C4-2B (cell line): ENCODE data around the gene DGKA.
"Not testable (repeated sequence)": the region's sequence is repeated elsewhere in the genome, so short reads cannot be mapped to it uniquely, and the experiment has no call there.

Experiments
- H3K27ac ChIP-seq: fragments of 450-650 bp; 2 replicates; pipeline ENCODE4 v1.5.1; 2017
- CTCF ChIP-seq: fragments of 450-650 bp; conservative IDR thresholded peaks from 2 replicates; pipeline ENCODE4 v1.5.1; 2017; ENCODE audit warnings: mild to moderate bottlenecking
- ZFX ChIP-seq: fragments of 450-650 bp; IDR thresholded peaks from 2 replicates; pipeline ENCODE4 v1.6.1; 2017

DGKA gene

GRCh38 chr12:55908726-55909512, 22.0 kb upstream of the DGKA start:
- peak overlapping the region; percentile 76 for H3K27ac ChIP-seq
- TF ChIP-seq ZFX (no peak), CTCF (no peak)

DNA sequence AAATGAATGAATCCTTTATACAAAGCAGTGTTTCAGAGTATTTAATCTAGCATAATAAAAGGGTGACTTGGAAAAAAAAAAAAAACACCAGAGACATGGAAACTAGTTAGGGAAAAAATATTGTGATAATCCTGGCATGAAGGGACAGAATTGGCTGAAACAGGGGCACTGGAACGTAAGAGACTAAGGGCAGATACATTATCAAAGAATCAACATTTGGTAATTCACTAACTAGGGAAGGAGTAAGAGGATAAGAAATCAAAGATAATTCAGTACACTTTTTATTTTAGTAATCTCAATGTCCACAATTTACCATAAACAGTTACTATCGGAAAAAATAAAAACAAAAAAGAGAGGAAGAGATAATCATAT, 21.5 kb upstream of the DGKA start:
- TF ChIP-seq ZFX (no peak), CTCF (no peak)
- peak overlapping the region; percentile 70; the same call in 1 of the 2 replicates for H3K27ac ChIP-seq

DNA sequence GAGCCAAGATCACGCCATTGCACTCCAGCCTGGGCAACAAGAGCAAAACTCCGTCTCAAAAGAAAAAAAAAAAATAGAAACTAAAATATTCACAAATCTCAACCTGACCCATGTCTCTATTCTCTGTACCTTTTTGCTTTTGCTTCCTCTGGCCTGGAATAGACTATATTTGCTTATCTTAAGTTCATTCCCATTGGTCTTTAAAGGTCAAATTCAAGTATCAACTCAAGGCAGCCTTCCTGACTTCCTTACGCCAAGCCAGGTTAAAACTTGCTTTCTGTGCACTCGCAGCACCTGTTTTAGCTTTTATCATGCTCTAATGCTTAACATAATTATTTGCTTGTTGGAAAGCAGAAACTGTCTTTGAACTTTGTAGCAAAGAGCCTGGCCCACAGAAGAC, 18.1 kb upstream of the DGKA start:
- H3K27ac ChIP-seq = no peak overlapping the region
- no peak for TF ChIP-seq CTCF
- TF ChIP-seq ZFX = no peak

DNA sequence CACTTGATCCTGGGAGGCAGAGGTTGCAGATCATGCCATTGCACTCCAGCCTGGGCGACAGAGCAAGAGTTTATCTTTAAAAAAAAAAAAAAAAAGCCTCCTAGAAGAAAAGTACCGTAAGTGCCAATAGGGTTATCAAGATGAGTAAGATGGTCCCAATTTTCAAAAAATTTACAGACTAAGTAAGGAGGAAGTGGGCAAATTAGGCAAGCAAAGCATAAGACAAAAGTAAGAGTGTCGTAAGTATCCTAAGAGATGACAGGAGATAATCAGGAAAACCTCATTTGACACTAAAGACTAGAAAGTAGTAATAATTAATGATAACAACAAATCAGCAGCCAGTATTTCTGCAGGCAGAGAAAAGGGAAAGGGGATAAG, 15.5 kb upstream of the DGKA start:
- no peak overlapping the region; the same call in 1 of the 2 replicates for H3K27ac ChIP-seq
- TF ChIP-seq ZFX (no peak), CTCF (no peak)

DNA sequence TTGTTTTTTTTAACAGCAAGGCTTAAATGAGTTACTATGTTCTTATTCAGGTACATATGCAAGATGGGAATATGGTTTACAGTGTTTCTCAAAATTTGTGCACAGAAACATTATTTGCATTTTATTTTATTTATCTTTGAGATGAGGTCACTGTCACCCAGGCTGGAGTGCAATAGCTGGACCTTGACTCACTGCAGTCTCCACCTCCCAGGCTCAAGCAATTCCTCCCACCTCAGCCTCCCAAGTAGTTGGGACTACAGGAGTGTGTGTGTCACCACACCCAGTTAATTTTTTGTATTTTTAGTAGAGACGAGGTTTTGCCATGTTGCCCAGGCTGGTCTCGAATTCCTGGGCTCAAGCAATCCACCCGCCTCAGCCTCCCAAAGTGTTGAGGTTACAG, 11.9 kb upstream of the DGKA start:
- H3K27ac ChIP-seq = peak overlapping the region; percentile 58; the same call in 1 of the 2 replicates

DNA sequence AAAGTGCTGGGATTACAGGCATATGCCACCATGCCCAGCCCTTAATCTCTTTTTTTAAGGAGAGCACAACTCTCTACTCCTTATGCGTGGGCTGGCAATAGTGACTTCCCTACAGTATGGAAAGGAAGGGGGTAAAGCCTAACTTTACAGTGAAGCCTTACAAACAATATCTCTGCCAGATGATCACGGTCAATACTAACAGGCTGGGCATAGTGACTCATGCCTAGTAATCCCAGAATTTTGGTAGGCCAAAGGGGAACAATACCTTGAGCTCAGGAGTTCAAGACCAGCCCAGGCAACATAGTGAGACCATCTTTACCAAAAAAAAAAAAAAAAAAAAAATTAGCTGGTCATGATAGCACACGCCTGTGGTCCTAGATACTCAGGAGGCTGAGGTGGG, 8.8 kb upstream of the DGKA start:
- TF ChIP-seq ZFX (no peak), CTCF (no peak)
- H3K27ac ChIP-seq = peak overlapping the region; percentile 49

GRCh38 chr12:55923648-55924047, 7.3 kb upstream of the DGKA start:
- H3K27ac ChIP-seq = not testable (repeated sequence)

GRCh38 chr12:55925371-55925770, 5.6 kb upstream of the DGKA start:
- TF ChIP-seq ZFX = no peak
- TF ChIP-seq CTCF = no peak

More at GRCh38 chr12:55925371-55925770, 5.6 kb upstream of the DGKA start:
- no peak overlapping the region for H3K27ac ChIP-seq
